SK-N-SH treated with all-trans-retinoic acid at 6 μM for 48 hours (cell line): ENCODE results near the gene OR2M7.

ENCODE experiments used
- ATAC-seq: fragments of 200-7000 bp; cut with Tn5 transposase; 3 replicates; pipeline ENCODE4 v1.9.1; 2020; ENCODE audit warnings: mild to moderate bottlenecking, moderate library complexity
- ARNTL ChIP-seq: fragments of 450-650 bp; formaldehyde crosslinking; IDR thresholded peaks from 2 replicates; pipeline ENCODE4 v1.5.0; 2020; ENCODE audit warnings: low read depth, mild to moderate bottlenecking, moderate library complexity, borderline replicate concordance
- BACH2 ChIP-seq: fragments of 250-450 bp; sonication (Bioruptor Pico); IDR thresholded peaks from 2 replicates; pipeline ENCODE4 v1.9.0; 2021; ENCODE audit warnings: mild to moderate bottlenecking, borderline replicate concordance
- CREB5 ChIP-seq: fragments of 250-450 bp; sonication (Bioruptor Pico); IDR thresholded peaks from 2 replicates; pipeline ENCODE4 v1.5.1; 2020; ENCODE audit warnings: low read depth, mild to moderate bottlenecking, moderate library complexity
- CSDC2 ChIP-seq: fragments of 250-450 bp; sonication (Bioruptor Pico); IDR thresholded peaks from 2 replicates; pipeline ENCODE4 v1.5.0; 2020; ENCODE audit warnings: mild to moderate bottlenecking, moderate library complexity
- CSRNP3 ChIP-seq: fragments of 250-450 bp; sonication (Bioruptor Pico); IDR thresholded peaks from 2 replicates; pipeline ENCODE4 v1.5.1; 2021; ENCODE audit warnings: mild to moderate bottlenecking, moderate library complexity
- ESRRG ChIP-seq: fragments of 250-450 bp; sonication (Bioruptor Pico); IDR thresholded peaks from 2 replicates; pipeline ENCODE4 v1.6.1; 2021; ENCODE audit warnings: mild to moderate bottlenecking
- GLIS3 ChIP-seq: fragments of 250-450 bp; sonication (Bioruptor Pico); IDR thresholded peaks from 2 replicates; pipeline ENCODE4 v1.5.0; 2020; ENCODE audit warnings: mild to moderate bottlenecking, moderate library complexity
- ISL1 ChIP-seq: fragments of 250-450 bp; sonication (Bioruptor Pico); IDR thresholded peaks from 2 replicates; pipeline ENCODE4 v2.1.2; 2022; ENCODE audit warnings: mild to moderate bottlenecking, moderate library complexity
- OSR1 ChIP-seq: fragments of 250-450 bp; sonication (Bioruptor Pico); IDR thresholded peaks from 2 replicates; pipeline ENCODE4 v1.8.0; 2022; ENCODE audit warnings: moderate library complexity, mild to moderate bottlenecking, inconsistent platforms
- PATZ1 ChIP-seq: fragments of 250-450 bp; sonication (Bioruptor Pico); IDR thresholded peaks from 2 replicates; pipeline ENCODE4 v1.8.0; 2020; ENCODE audit warnings: mild to moderate bottlenecking, moderate library complexity, borderline replicate concordance
- POU6F1 ChIP-seq: fragments of 250-450 bp; sonication (Bioruptor Pico); IDR thresholded peaks from 2 replicates; pipeline ENCODE4 v1.8.0; 2021; ENCODE audit warnings: low read depth, mild to moderate bottlenecking, moderate library complexity, borderline replicate concordance
- PPARA ChIP-seq: fragments of 250-450 bp; sonication (Bioruptor Pico); IDR thresholded peaks from 2 replicates; pipeline ENCODE4 v1.5.0; 2020; ENCODE audit warnings: mild to moderate bottlenecking, borderline replicate concordance
- RARB ChIP-seq: fragments of 250-450 bp; sonication (Bioruptor Pico); IDR thresholded peaks from 2 replicates; pipeline ENCODE4 v1.8.0; 2021; ENCODE audit warnings: mild to moderate bottlenecking, moderate library complexity
- SNAI2 ChIP-seq: fragments of 250-450 bp; sonication (Bioruptor Pico); IDR thresholded peaks from 2 replicates; pipeline ENCODE4 v1.5.0; 2020; ENCODE audit warnings: mild to moderate bottlenecking, moderate library complexity
- TCF4 ChIP-seq: fragments of 250-450 bp; sonication (Bioruptor Pico); IDR thresholded peaks from 2 replicates; pipeline ENCODE4 v1.8.0; 2021; ENCODE audit warnings: mild to moderate bottlenecking, moderate library complexity, borderline replicate concordance
- TOX ChIP-seq: fragments of 250-450 bp; sonication (Bioruptor Pico); IDR thresholded peaks from 2 replicates; pipeline ENCODE4 v1.8.0; 2021; ENCODE audit warnings: mild to moderate bottlenecking, moderate library complexity, borderline replicate concordance
- TSHZ2 ChIP-seq: fragments of 250-450 bp; sonication (Bioruptor Pico); IDR thresholded peaks from 2 replicates; pipeline ENCODE4 v1.5.0; 2020; ENCODE audit warnings: mild to moderate bottlenecking, moderate library complexity
- ZC3H10 ChIP-seq: fragments of 250-450 bp; sonication (Bioruptor Pico); IDR thresholded peaks from 2 replicates; pipeline ENCODE4 v1.5.1; 2021; ENCODE audit warnings: mild to moderate bottlenecking, moderate library complexity
- ZFP3 ChIP-seq: fragments of 250-450 bp; sonication (Bioruptor Pico); IDR thresholded peaks from 2 replicates; pipeline ENCODE4 v1.5.0; 2020; ENCODE audit warnings: mild to moderate bottlenecking, moderate library complexity
- ZFP30 ChIP-seq: fragments of 450-650 bp; formaldehyde crosslinking; IDR thresholded peaks from 2 replicates; pipeline ENCODE4 v1.5.0; 2022; ENCODE audit warnings: mild to moderate bottlenecking, moderate library complexity
- ZNF565 ChIP-seq: fragments of 450-650 bp; formaldehyde crosslinking; conservative IDR thresholded peaks from 2 replicates; pipeline ENCODE4 v1.5.0; 2020; ENCODE audit warnings: low read depth, mild to moderate bottlenecking, moderate library complexity
- ZNF70 ChIP-seq: fragments of 450-650 bp; formaldehyde crosslinking; IDR thresholded peaks from 2 replicates; pipeline ENCODE4 v1.5.0; 2020; ENCODE audit warnings: mild to moderate bottlenecking, moderate library complexity
- ZNF8 ChIP-seq: fragments of 450-650 bp; formaldehyde crosslinking; IDR thresholded peaks from 2 replicates; pipeline ENCODE4 v1.5.0; 2020; ENCODE audit warnings: mild to moderate bottlenecking, moderate library complexity

The OR2M7 gene

GRCh38 chr1:248324468-248324867 is at the start of gene OR2M7:
Gene OR2M7, minus strand, starts transcription at chr1:248324568. Its CDS starts 0 bp downstream, at chr1:248324568.
- TF ChIP-seq TSHZ2 (CRISPR knock-in tag) (no peak), OSR1 (CRISPR knock-in tag) (no peak), TOX (CRISPR knock-in tag) (no peak), ESRRG (CRISPR knock-in tag) (no peak), PATZ1 (CRISPR knock-in tag) (no peak), GLIS3 (no peak), ZNF8 (CRISPR knock-in tag) (no peak), PPARA (CRISPR knock-in tag) (no peak), SNAI2 (CRISPR knock-in tag) (no peak), BACH2 (CRISPR knock-in tag) (no peak), RARB (CRISPR knock-in tag) (no peak), ARNTL (CRISPR knock-in tag) (no peak), ISL1 (no peak), ZFP30 (CRISPR knock-in tag) (no peak), TCF4 (CRISPR knock-in tag) (no peak), ZNF70 (CRISPR knock-in tag) (no peak), CSDC2 (no peak), ZC3H10 (CRISPR knock-in tag) (no peak), CREB5 (CRISPR knock-in tag) (no peak), POU6F1 (CRISPR knock-in tag) (no peak)
- TF ChIP-seq, all 23 proteins: peak for 0
- no peak for ATAC-seq

GRCh38 chr1:248373761-248374160 is 49.4 kb upstream of the OR2M7 start:
- ATAC-seq, result no peak
- TF ChIP-seq TSHZ2 (CRISPR knock-in tag), result no peak
- TF ChIP-seq TOX (CRISPR knock-in tag), result no peak
- TF ChIP-seq PPARA (CRISPR knock-in tag), result no peak
- no peak for TF ChIP-seq PATZ1 (CRISPR knock-in tag)
- TF ChIP-seq BACH2 (CRISPR knock-in tag), result no peak
- TF ChIP-seq ISL1, result no peak
- TF ChIP-seq ZFP3 (CRISPR knock-in tag), result no peak
- no peak for TF ChIP-seq GLIS3
- no peak for TF ChIP-seq ZC3H10 (CRISPR knock-in tag)
- TF ChIP-seq ZNF8 (CRISPR knock-in tag), result no peak
- no peak for TF ChIP-seq ZFP30 (CRISPR knock-in tag)
- TF ChIP-seq CSDC2, result no peak
- no peak for TF ChIP-seq TCF4 (CRISPR knock-in tag)
- no peak for TF ChIP-seq OSR1 (CRISPR knock-in tag)
- no peak for TF ChIP-seq ARNTL (CRISPR knock-in tag)
- no peak for TF ChIP-seq ZNF70 (CRISPR knock-in tag)
- no peak for TF ChIP-seq ZNF565
- no peak for TF ChIP-seq CSRNP3 (CRISPR knock-in tag)
- TF ChIP-seq ESRRG (CRISPR knock-in tag), result no peak
